Lung microvascular endothelial cell (primary cell): Measurements from ENCODE around the gene CGB5. TPM values are rescaled to one million over a fixed set of nuclear protein-coding genes. Genes with fewer than 3 reads are reported as not detected.
"Not testable (repeated sequence)": the region's sequence is repeated elsewhere in the genome, so short reads cannot be mapped to it uniquely, and the experiment has no call there.

Source experiments
- DNase-seq, 2 donors: peaks; one replicate each; pipeline versions ENCODE4 v3.0.0 to v3.0.0-alpha.2; 2010; ENCODE audit warnings: low read depth in 2 of 2
- total RNA-seq: library from RNA; depleted of rRNA; stranded (reverse); fragments of >200 nt; gene quantifications from 2 replicates; pipeline ENCODE4 v1.2.1, GENCODE V29; 2014

Gene CGB5
- total RNA-seq = not detected in 2 replicates

DNA sequence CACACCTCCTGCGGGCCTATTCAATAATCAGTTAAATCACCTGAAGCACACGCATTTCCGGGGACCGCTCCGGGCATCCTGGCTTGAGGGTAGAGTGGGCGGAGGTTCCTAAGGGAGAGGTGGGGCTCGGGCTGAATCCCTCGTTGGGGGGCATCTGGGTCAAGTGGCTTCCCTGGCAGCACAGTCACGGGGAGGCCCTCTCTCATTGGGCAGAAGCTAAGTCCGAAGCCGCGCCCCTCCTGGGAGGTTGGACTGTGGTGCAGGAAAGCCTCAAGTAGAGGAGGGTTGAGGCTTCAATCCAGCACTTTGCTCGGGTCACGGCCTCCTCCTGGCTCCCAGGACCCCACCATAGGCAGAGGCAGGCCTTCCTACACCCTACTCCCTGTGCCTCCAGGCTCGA, at the start of gene CGB5:
Gene CGB5 (plus strand): TSS at position 301 of the 400 bp plus-strand sequence. CDS start 362 bp downstream, outside the sequence.
- DNase-seq = not testable (repeated sequence)

DNA sequence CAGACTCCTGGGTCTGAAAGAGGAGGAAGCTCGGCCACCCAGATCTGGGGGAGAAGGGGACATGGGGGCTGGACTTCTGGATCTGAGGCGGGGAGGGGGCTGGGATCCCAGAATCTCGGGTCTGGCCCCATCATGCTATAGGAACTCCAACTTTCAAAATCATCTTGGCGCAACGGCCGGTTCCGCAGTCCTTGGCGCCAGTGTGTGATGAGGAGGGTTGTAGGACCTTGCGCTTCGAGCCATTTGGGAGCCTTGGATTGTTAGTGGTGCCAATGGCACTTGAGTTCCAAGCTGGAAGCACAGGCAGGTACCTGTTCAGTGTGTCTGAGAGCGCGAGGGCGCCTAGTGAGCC, 49.6 kb upstream of the CGB5 start:
- DNase-seq = no peak

DNA sequence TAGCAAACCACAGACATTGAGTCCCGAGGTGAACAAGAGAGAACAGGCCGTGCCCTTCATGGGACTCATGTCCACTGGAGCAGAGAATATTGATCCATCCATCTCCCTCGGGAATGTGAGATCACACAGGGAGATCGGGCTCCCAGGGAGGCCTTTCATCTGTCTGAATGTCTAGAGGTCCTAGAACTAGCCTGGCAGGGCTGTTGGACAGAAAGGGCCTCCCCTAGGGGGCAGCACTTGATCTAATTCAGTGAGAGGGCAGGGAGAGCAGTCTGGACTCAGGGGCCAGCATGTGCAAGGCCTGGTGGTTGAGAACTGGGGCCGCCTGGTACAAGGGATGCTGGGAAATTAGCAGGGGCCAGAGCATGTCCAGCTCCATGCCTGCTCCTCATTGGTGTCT, 45.7 kb upstream of the CGB5 start:
- DNase-seq = peak; percentile 66 to 69

DNA sequence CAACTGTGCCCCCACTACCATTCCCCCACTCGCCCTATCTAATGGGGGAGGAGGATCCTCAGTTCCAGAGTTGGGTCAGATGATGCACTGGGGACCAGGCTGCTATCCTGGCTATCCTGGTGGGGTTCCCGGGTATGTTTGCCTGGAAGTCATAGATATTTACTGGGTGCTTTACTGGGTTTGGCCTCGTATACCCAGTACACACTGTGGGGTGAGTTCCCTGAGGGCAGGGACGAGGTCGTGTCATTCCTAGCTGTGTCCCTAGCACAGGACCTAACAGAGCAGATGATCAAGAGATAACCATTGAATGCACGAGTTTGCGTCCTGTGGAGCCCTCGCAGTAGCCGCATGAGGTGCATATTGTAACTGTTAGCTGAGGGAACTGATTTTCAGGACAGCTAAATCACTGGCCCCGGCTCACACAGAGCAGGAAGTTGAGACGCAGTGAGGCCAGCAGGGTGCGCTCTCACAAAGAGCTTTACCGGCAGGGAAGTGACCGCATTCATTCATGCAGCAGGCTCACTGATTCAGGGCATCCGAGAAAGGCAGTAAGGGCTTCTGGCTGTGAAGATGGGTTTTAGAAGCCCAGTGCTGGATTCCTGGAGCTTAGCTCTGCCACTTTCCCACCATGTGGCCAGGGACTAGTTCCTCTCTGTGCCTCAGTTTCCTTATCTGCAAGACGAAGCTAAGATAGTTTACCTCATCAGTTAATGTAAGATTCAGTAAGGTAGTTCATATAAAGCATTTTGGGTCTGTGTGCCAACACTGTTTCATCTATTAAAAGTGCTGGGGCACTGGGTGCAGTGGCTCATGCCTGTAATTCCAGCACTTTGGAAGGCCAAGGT, 43.9 kb upstream of the CGB5 start:
- peak; percentile 82 to 86 for DNase-seq

DNA sequence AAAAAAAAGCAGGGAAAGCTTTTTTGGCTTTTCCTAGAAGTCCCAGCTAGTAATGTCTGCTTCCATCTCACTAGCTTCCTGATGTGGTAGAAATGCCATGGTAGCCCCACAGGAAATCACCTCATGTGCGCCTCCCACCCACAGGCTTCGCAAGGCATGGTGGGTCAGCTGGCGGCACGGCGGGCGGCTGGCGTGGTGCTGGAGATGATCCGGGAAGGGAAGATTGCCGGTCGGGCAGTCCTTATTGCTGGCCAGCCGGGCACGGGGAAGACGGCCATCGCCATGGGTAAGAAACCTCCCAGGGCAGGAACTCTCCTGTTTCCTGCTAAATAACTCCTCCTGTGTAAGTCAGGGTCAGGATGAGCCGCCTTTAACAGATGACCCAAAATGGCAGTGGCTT, 39.5 kb upstream of the CGB5 start:
- DNase-seq = no peak

DNA sequence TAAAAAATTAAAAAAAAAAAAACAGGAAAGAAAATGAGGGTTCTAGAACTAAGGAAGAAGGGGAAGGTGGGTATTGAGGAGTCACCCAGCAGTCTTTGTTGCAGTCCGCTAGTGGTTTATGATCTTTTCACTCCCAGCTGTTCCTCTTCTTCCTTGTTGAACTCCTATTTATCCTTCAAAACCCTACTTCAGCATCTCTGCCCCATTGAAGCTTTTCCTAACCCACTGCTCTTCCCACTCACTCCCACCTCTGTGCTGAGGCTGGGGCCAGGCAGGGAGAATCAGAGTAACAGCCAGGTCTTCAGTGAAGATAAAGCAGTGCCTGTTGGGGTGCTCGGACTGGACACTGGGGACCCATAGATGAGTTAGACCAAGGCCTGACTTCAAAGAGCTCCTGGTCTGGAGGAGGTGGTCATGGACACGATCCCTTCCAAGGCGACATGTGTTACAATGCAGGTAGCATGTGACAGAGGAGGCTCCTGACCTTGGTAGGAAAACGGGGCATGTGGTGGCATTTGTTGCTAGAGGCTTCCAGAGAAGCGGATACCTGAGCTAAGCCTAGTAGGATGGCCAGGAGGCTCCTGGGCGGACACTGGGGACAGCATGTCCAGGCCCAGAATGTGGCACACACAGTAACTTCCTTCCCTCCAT, 38.6 kb upstream of the CGB5 start:
- DNase-seq = no peak

DNA sequence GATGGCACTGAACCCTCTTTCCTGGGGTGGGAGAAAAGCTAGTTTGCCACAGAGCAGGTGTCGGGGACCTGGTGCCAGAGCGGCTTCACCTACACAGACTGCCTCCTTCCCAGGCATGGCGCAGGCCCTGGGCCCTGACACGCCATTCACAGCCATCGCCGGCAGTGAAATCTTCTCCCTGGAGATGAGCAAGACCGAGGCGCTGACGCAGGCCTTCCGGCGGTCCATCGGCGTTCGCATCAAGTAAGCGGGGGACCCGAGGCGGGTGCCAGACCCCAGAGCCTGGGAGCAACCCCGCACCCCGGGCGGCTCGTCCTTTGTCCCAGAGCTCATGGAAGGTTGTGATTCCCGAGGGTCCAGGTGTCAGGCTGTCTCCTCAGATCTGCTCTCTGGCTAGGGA, 36.7 kb upstream of the CGB5 start:
- DNase-seq = no peak

DNA sequence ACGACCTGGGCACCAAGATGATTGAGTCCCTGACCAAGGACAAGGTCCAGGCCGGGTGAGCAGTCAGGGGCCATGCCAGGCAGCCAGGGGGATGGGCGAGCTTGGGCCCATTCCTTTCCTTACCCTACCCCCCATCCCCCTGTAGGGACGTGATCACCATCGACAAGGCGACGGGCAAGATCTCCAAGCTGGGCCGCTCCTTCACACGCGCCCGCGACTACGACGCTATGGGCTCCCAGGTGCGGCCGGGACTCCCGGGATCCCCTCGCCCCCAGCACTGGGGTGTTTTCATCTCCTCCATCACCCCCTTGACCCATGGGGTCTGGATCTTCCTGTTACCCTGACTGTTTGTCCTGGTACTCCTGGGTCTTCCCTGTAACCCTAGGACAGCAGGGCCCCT, 33.8 kb upstream of the CGB5 start:
- DNase-seq = no peak

DNA sequence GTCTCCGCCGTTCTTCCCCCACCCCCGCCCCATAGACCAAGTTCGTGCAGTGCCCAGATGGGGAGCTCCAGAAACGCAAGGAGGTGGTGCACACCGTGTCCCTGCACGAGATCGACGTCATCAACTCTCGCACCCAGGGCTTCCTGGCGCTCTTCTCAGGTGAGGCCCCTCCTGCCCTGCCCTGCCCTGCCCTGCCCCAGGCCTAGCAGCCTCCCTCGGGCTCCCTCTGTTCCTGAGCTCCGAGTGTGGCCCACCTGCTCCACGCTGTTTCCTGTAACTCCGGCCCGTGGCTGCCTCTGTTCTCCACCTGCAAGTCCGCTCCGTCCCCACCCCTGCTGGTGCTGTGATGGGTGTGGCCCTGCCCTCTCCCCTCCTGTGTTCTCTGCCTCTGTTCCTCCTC, 33.2 kb upstream of the CGB5 start:
- no peak for DNase-seq

DNA sequence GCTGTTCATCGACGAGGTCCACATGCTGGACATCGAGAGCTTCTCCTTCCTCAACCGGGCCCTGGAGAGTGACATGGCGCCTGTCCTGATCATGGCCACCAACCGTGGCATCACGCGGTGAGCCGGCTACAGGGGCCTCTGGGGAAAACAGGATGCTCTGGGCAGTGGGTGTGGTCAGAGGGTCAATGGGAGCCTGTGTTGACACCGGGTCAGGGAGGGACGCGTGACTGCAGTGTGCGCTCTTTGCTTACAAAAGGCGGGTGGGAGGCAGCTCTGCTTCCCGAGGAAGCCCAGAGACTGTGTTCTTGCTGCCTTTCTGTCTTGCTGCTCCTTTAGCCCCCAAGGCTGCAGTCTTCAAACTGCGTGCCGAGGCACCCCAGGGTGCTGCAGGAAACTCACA, 32.5 kb upstream of the CGB5 start:
- DNase-seq = no peak

DNA sequence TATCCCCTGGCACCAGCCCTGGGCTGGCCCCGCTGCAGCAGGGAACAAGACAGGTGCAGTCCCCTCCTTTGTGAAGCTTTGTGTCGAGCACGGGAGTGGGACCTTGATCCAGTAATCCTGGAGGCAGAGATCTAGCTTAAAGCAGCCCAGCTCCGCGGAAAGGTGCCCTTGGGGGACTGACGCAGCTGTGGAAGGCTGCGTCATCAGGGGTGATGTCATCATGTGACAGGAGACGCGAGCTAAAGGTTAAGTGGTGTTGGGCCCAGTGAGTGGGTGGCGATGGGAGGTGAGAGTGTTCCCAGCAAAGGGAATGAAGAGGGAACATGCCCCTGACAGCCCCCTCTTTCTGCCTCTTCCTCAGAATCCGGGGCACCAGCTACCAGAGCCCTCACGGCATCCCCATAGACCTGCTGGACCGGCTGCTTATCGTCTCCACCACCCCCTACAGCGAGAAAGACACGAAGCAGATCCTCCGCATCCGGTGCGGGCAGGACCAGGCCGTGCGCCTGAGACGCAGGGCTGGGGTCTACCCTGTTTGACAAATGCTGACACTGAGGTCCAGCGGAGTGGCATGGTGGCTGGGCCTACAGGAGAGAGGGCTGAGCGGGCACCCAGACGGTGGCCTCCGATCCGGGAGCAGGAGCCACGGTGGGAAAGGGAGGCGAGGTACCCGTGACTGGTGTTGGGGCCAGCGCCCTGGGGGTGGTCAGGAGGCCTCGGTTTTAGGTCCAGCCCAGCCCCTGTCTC, 29.4 kb upstream of the CGB5 start:
- DNase-seq = no peak

DNA sequence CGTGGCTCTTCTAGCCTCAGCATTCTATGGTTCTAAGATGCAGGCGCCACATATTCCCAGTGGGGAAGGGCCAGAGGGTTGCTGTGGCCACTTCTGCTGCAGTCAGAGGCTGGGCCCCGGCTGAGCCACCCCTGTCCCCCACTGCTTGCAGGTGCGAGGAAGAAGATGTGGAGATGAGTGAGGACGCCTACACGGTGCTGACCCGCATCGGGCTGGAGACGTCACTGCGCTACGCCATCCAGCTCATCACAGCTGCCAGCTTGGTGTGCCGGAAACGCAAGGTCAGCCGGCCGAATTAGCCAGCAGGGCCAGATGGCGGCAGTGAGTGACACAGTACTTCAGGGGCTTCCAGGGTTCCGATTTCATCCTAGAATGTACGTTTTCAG, 28.8 kb upstream of the CGB5 start:
- DNase-seq = no peak

DNA sequence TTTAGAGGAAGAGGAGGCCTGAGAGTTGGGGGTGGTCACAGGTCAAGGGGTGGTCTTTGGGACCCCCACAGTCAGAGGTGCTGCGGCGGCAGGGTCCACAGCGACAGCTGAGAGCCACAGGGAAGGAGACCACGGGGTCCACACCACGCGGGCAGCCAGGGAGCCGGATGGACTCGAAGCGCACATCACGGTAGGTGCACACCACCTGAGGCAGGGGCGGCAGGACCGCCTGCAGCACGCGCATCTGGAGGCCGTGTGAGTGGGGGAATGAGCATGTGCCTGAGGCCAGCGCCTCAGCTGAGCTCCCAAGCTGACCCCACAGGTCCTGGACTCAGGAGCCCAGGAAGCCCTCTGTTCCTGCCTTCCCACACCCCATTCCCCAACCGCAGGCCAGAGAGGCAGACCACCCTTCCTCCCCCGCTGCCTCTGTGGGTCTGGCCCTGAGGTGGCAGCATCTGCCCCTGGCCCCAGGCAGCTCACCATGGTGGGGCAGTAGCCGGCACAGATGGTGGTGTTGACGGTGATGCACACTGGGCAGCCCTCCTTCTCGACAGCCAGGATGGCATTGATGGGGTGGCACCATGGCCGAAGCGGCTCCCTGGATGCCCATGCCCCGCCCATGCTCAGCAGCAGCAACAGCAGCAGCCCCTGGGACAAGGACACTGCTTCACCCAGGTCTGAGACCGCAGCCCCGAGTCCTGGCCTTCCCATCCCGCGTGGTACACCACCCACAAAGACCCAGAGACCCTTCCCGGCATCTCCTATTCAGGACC, 27.4 kb upstream of the CGB5 start:
- no peak for DNase-seq

DNA sequence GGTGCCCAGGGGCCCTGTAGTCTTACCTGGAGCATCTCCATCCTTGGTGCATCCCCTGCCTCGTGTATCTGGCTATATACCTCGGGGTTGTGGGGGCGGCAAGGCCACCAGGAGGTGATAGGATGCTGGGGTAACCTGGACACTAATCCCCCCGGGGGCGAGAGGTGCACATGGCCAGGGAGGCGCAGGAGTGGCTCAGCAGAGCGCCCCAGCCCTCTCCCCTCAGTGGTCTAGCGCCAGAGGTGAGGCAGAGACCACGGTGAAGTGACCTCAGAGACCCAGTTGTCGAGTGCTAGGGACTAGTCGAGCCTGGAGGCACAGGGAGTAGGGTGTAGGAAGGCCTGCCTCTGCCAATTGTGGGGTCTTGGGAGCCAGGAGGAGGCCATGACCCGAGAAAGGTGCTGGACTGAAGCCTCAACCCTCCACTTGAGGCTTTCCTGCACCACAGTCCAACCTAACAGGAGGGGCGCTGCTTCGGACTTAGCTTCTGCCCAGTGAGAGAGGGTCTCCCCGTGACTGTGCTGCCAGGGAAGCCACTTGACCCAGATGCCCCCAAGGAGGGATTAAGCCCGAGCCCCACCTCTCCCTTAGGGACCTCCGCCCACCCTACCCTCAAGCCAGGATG, 26.5 kb upstream of the CGB5 start, which contains the start of gene LHB:
Gene LHB (minus strand): TSS at position 51 of the 625 bp plus-strand sequence. CDS start 10 bp downstream, at position 41.
- no peak for DNase-seq

DNA sequence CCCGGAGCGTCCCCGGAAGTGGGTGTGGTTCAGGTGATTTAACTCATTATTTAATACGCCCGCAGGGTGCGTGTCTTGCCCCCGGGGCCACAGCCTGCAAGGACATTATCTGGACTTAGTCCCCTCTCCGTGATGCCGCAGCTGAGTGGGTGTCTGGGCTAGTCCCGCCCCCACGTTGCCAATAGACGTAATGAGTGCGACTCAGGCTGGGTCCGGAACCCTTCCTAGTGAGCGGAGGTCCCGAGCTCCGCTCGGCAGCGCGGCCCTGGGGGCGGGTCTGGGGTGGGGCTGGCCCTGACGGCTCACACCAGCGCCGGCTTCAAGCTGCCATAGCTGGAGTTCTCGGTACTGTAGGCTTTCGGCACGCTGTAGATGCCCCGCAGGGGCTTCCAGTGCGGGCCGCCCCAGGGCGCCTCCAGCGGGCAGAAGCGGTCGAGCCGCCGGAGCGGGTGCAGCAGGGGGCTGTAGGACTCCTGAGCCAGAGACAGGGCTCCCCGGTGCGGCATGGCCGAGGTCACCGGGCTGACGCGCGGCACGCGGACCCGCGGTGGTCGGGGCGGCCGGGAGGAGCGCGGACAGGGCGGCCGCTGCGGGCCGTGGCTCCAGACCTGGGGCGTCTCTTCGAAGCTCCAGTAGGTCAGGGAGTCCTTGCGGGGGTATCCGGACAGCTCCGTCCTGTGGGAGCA, 25.8 kb upstream of the CGB5 start:
- peak; percentile 60 to 72 for DNase-seq

DNA sequence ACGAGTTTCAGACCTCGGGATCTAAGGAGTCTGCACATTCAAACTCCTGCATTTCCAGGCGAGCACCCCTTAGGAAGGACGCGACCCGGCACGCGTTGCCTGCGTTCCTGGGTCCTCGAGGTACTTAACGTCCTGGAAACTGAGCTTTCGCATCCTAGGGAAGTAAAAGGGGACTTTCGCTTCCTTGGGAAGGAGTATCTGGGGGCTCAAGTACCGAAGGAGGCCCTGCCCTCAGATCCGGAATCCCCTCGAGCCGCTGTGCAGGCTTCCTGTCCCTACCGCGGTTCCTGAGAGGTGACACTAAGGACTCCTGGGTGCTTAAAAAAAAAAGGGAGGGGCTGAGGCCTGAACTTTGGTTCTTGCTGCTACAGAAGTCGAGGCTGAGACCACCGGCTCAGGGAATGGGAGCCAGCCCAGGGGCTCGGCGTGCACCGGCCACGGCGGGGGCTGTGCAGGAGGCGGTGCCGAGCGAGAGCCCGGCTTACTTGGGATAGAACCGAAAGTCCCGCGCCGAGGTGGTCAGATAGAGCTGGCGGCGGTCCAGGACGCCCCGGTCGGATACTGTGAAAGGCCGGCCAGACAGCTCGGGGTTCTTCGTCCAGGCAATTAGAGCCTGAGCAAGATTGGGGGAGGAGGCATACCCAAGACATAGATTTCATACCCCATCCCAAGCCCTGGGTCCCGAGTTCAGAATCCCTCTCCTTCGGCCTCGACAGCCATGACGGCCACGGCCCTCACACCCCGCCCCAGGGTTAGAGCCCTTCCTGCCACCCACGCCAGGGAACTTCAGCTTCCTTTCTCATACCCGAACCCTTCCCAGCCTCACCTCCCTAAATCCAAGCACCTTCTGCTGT, 25.0 kb upstream of the CGB5 start:
- not testable (repeated sequence) for DNase-seq

DNA sequence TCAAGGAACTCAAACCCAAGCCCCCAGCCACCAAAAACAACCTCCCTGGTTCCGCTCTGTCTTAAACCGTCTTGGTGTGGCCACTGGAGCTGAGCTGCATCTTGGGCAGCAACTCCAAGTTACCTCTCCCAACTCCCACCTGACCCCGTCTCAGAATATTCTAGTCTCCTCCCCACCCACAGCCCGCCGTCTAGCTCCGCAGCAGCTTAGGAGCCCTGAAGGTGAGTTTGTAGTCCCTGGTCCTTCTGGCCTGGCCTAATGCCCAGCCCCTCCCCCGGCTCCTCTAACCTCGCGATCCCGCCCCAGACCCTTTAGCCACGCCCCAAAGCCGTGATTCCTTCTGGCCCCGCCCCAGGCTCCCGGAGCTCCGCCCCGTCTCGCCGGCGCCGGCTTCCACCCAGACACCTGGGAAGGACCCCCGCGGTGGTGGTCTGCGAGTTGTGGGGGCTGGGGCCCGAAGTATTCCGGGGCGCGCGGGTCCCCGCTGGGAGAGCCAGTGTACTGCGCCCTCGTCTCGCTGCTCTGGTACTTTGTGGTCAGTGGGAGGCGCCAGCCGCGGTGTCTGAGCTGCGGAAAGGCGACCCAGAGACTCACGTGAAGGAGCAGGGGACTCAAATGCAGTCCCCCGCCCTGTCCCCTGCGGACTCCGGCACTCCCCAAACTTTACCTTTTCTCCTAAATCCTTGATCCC, 24.3 kb upstream of the CGB5 start:
- peak; percentile 54 to 64 for DNase-seq

DNA sequence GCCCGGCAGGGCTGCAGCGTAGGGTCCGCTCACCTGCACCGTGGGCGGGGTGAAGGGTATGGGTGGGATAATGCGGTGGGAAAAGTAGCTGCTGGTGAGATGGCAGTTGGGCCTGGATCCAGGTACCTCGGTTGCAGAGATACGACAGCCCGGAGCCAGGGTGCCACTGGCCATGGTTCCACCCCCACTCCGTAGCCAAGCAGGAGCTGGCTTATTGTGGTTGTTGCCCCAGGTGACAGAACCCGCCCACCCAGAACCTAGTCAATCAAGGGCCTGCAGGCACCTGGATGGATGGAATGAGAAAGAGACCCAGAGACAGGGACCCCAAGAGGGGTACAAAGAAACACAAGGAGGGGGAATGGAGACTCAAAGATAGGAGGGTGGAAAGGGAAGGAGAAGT, 23.3 kb upstream of the CGB5 start:
- no peak for DNase-seq
